Fibroblast of villous mesenchyme (primary cell): ENCODE results near the gene PXMP2. TPM values are rescaled to one million over a fixed set of nuclear protein-coding genes. Genes with fewer than 3 reads are reported as not detected.

ENCODE experiments used
- DNase-seq: peaks from one replicate; pipeline ENCODE4 v3.0.0-alpha.2; 2010; ENCODE audit warnings: low read depth
- H3K4me3 ChIP-seq: 2 replicates; pipeline ENCODE4 v1.5.1; 2011; ENCODE audit warnings: low read depth, mild to moderate bottlenecking, low read length
- total RNA-seq: library from RNA; depleted of rRNA; stranded (reverse); fragments of >200 nt; gene quantifications from 2 replicates; pipeline ENCODE4 v1.2.3, GENCODE V29; 2012
- TF ChIP-seq, protein P1 (sequence below): IDR thresholded peaks from 2 replicates; pipeline ENCODE4 v1.5.1; 2012; ENCODE audit warnings: low read depth, mild to moderate bottlenecking, low read length; ENCODE audit not compliant: insufficient read depth

PXMP2 gene
- total RNA-seq, 1 donor: 10.8 TPM

DNA sequence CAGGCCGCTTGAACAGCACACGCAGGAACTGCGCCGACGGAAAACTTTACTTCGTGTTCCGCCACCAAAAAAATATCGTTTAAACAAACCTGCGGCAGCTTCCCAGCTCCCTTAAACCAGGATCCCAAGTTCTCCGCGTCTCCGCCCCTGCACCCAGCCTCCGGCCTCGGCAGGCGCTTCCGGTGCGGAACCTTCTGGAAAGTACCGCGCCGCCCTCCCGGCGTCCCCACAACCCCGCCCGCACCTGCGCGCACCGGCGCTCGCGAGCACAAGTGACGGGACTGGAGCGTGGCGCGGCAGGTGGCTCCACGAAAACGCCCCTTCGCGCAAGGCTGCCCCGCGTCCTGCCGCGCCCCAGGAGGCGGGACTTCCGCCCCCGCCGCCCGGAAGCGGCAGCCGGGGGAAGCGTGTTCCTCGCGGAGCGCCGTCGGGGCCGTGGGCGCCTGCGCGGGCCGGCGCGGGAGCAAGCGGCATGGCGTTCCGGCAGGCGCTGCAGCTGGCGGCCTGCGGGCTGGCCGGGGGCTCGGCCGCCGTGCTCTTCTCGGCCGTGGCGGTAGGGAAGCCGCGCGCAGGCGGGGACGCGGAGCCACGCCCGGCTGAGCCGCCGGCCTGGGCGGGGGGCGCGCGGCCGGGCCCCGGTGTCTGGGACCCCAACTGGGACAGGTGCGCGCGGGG, 23.2 kb downstream of the PXMP2 start, which contains the start of gene PGAM5:
Gene PGAM5 (plus strand): TSS at position 438 of the 675 bp plus-strand sequence. CDS start 35 bp downstream, at position 473.
- DNase-seq: peak; percentile 76
- TF ChIP-seq, protein P1, sequence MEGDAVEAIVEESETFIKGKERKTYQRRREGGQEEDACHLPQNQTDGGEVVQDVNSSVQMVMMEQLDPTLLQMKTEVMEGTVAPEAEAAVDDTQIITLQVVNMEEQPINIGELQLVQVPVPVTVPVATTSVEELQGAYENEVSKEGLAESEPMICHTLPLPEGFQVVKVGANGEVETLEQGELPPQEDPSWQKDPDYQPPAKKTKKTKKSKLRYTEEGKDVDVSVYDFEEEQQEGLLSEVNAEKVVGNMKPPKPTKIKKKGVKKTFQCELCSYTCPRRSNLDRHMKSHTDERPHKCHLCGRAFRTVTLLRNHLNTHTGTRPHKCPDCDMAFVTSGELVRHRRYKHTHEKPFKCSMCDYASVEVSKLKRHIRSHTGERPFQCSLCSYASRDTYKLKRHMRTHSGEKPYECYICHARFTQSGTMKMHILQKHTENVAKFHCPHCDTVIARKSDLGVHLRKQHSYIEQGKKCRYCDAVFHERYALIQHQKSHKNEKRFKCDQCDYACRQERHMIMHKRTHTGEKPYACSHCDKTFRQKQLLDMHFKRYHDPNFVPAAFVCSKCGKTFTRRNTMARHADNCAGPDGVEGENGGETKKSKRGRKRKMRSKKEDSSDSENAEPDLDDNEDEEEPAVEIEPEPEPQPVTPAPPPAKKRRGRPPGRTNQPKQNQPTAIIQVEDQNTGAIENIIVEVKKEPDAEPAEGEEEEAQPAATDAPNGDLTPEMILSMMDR: no peak
- H3K4me3 ChIP-seq: peak within 1 kb of the TSS; percentile 93

DNA sequence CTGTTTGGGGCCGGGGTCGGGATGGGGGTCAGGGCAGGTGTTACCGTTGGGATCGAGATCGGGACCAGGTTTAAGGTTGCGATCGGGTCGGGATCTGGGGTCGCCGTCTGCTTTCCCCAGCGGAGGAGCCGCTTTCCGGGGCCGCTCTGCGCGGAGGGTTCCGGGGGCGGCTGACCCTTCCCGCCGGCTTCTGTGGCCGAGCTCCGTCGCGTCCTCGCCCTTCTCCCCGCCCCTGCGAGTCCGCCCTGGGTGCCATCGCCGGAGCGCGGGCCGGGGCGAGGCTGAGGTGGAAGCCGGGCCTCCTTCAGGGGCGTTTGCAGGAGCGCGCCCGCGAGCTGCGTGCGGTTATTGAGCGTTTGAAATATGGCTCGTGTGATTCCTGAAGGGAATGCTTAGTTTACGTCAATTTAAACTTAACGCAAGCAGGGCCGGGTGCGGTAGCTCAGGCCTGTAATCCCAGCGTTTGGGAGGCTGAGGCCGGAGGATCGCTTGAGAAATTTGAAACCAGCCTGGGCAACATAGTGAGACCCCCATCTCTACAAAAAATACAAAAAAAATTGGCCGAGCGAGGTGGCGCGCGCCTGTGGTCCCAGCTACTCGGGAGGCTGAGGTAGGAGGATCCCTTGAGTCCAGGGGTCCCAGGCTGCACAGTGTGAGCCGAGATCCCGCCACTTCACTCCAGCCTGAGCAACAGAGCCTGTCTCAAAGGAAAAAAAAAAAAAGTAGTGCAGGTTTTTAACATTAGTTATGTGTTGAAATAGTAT, 23.9 kb downstream of the PXMP2 start:
- H3K4me3 ChIP-seq: peak overlapping the region; percentile 93
- DNase-seq: peak; percentile 41
- TF ChIP-seq, protein P1: no peak

DNA sequence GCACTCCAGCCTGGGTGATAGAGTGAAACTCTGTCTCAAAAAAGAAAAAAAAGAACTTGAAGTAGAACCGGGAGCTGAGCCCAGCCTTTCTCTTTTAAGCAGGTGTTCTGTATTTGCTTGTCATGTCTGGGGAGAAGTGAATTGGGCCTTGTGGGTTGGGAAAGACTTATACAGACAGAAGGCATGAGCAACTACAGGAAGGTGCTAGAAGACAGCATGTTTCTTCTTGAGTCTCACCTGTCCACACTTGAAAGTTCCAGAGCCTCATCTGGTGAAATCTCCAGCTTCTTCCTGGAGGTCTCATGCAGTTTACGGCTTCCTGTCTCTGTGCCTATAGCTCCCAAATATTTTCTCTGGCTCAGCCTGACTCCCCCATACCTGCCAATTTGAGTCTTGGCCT, 25.7 kb downstream of the PXMP2 start:
- no peak for DNase-seq
- H3K4me3 ChIP-seq: no peak overlapping the region
- TF ChIP-seq, protein P1: no peak

DNA sequence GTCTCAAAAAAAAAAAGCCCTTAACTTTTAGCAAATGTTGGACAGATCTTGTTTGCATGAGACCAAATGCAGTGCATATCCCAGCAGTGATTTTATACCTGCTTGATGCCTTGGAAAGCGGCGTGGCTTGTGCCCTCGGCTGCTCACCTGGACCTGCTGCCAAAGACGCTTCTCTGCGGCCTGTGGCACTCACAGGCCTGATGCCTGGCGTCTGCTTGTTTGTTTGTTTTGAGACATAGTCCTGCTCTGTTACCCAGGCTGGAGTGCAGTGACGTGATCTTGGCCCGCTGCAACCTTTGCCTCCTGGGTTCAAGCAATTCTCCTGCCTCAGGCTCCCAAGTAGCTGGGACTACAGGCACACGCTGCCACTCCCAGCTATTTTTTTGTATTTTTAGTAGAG, 28.5 kb downstream of the PXMP2 start:
- TF ChIP-seq, protein P1: no peak
- no peak for DNase-seq
- H3K4me3 ChIP-seq: no peak overlapping the region

DNA sequence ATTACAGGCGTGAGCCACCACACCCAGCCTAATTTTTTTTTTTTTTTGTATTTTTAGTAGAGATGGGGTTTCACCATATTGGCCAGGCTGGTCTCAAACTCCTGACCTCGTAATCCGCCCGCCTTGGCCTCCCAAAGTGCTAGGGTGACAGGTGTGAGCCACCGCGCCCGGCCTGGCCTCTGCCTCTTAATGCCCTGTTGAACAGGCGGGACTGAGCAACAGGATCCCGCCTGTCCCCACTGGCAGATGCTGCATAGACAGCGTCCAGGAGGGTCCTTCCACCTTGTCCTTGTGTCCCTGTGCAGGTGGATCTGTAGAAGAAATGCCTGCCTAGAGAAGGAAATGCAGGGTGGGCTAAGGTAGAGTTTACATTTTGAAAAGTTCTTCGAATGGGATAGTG, 29.0 kb downstream of the PXMP2 start:
- TF ChIP-seq, protein P1: no peak
- DNase-seq: no peak
- no peak overlapping the region for H3K4me3 ChIP-seq

DNA sequence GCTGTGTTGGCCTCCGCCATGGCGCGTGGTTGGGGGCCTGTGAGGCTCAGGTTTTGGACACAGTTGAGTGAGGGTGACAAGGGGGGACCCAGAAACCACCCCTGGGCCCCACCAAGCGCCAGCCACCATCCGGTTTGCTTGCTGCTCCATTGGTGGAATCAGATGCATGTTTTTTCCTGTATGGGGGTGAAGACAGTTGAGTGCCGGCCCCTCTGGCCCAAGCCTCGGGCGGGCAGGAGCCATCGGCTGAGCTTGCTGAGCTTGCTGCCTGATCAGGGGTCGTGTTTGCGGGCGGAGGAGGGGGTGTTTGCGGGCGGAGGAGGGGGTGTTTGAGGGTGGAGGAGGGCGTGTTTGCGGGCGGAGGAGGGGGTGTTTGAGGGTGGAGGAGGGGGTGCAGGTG, 29.6 kb downstream of the PXMP2 start:
- no peak overlapping the region for H3K4me3 ChIP-seq
- TF ChIP-seq, protein P1: no peak
- DNase-seq: no peak
